PC-3 (cell line): Measurements from ENCODE around the gene NBPF3.

Experiments used
- CTCF ChIP-seq: fragments of 300-600 bp; sonication (generic); conservative IDR thresholded peaks from 2 replicates; pipeline ENCODE4 v1.5.1; 2017; ENCODE audit warnings: antibody characterized with exemption, low read depth, mild to moderate bottlenecking, low read length
- EZH2 ChIP-seq: fragments of 300-600 bp; sonication (generic); IDR thresholded peaks from one replicate; pipeline ENCODE4 v1.6.1; 2017; ENCODE audit warnings: antibody characterized with exemption, mild to moderate bottlenecking, low read length; ENCODE audit not compliant: unreplicated experiment
- EZH2phosphoT487 ChIP-seq: fragments of 300-600 bp; sonication (generic); IDR thresholded peaks from 2 replicates; pipeline ENCODE4 v1.6.1; 2018; ENCODE audit warnings: mild to moderate bottlenecking, antibody characterized with exemption, low read length, borderline replicate concordance

DNA sequence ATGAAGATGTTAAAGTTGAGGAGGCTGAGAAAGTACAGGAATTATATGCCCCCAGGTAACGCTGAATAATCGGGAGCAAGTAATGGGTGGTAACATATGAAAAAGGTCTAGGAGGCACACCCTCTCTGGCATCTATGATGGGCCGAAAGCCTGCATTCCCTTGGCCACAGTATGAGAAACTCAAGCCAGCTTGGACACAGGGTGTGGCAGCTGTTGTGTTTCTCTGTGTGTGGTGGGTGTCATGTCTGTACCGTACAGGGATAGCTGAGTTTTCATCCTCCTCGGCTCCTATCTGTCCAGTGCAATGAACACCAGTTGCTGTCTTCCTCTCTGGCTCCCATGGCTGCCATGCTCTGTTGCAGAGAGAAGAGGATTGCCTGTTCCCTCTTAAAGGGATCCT lies 32.9 kb downstream of the NBPF3 start:
- TF ChIP-seq CTCF: no peak
- TF ChIP-seq EZH2phosphoT487: no peak
- no peak for TF ChIP-seq EZH2
